Measurements from ENCODE around the gene XPO4. TPM values are rescaled to one million over a fixed set of nuclear protein-coding genes. Genes with fewer than 3 reads are reported as not detected.

Gene XPO4
- total and polyA plus RNA-seq, 2 of the 8 experiments (the other 6 are each of a cell fraction or from before 2014, with no cell fraction given): 11.9 to 33.3 TPM

GRCh38 chr13:20760872-20761271, 141.7 kb downstream of the XPO4 start (continued):
- TF ChIP-seq SP1 (IDR thresholded peaks at IDR 0.05; ENCODE audit: low read depth, low read length) (no peak), TCF12 (IDR thresholded peaks at IDR 0.05; ENCODE audit: low read depth, low read length) (no peak), POU5F1 (IDR thresholded peaks at IDR 0.05; ENCODE audit: low read depth, low read length) (no peak), RNF2 (IDR thresholded peaks at IDR 0.05; ENCODE audit: borderline replicate concordance, low read depth, low read length, missing control alignments, poor library complexity, severe bottlenecking) (no peak), YY1 (IDR thresholded peaks at IDR 0.05; ENCODE audit: low read depth, low read length) (no peak), SRF (IDR thresholded peaks at IDR 0.05; ENCODE audit: low read depth, low read length) (no peak), CHD7 (IDR thresholded peaks at IDR 0.05; ENCODE audit: insufficient replicate concordance, low read length) (no peak)
